IMR-90 (cell line): Measurements from ENCODE around the gene SIT1. TPM values are rescaled to one million over a fixed set of nuclear protein-coding genes. Genes with fewer than 3 reads are reported as not detected.

ENCODE experiments used
- ATAC-seq: fragments of 200-7000 bp; cut with Tn5 transposase; 2 replicates; pipeline ENCODE4 v1.9.1; 2020; ENCODE audit warnings: low read depth, mild to moderate bottlenecking, moderate library complexity
- BruUV-seq: library from RNA; stranded (reverse); fragments of 400-500 nt; replicated peaks from 2 replicates; lab custom pipeline; 2021; lab: Mats Ljungman, UMichigan
- CTCF ChIA-PET: fragments of 300-600 bp; formaldehyde crosslinking; extraction: SDS; loops from one replicate; lab custom pipeline; 2021; ENCODE audit warnings: antibody characterized with exemption; lab: Yijun Ruan, JAX
- POLR2A ChIA-PET: fragments of 300-600 bp; sonication (Branson Sonifier 250); formaldehyde crosslinking; loops from one replicate; lab custom pipeline; 2022; ENCODE audit warnings: antibody characterized with exemption; ENCODE audit not compliant: unreplicated experiment; lab: Charles Lee
- DNase-seq: peaks from one replicate; pipeline ENCODE4 v3.0.0; 2013
- H2AFZ ChIP-seq: replicated peaks from 2 replicates; pipeline ENCODE3; 2013; ENCODE audit warnings: low read length, mild to moderate bottlenecking; ENCODE audit not compliant: poor library complexity
- H2AK5ac ChIP-seq: 2 replicates; pipeline ENCODE4 v1.6.1; 2013; ENCODE audit warnings: low read depth, low read length, inconsistent platforms
- H2AK9ac ChIP-seq: replicated peaks from 2 replicates; pipeline ENCODE3; 2013; ENCODE audit warnings: mild to moderate bottlenecking, low read depth, low read length, moderate library complexity; ENCODE audit not compliant: poor library complexity
- H2BK120ac ChIP-seq: 2 replicates; pipeline ENCODE4 v1.6.1; 2013; ENCODE audit warnings: low read depth, low read length, inconsistent platforms
- H2BK15ac ChIP-seq: 3 replicates; pipeline ENCODE4 v1.6.1; 2013; ENCODE audit warnings: low read depth, low read length, inconsistent platforms
- H2BK20ac ChIP-seq: 2 replicates; pipeline ENCODE4 v1.6.1; 2013; ENCODE audit warnings: low read depth, mild to moderate bottlenecking, inconsistent platforms, low read length, moderate library complexity
- H2BK5ac ChIP-seq: 2 replicates; pipeline ENCODE4 v1.6.1; 2013; ENCODE audit warnings: mild to moderate bottlenecking, low read depth, low read length, inconsistent platforms; ENCODE audit not compliant: poor library complexity, severe bottlenecking
- H3K14ac ChIP-seq: replicated peaks from 2 replicates; pipeline ENCODE4 v1.6.1; 2013; ENCODE audit warnings: low read depth, low read length, inconsistent platforms
- H3K18ac ChIP-seq: 2 replicates; pipeline ENCODE4 v1.6.1; 2013; ENCODE audit warnings: low read depth, low read length, control low read depth
- H3K23ac ChIP-seq: 2 replicates; pipeline ENCODE4 v1.6.1; 2013; ENCODE audit warnings: low read depth, low read length, inconsistent platforms
- H3K27ac ChIP-seq: 2 replicates; pipeline ENCODE4 v1.5.1; 2013; ENCODE audit warnings: mild to moderate bottlenecking, control low read depth, low read length; ENCODE audit not compliant: insufficient read depth
- H3K27me3 ChIP-seq: 2 replicates; pipeline ENCODE4 v1.6.1; 2013; ENCODE audit warnings: low read length; ENCODE audit not compliant: control insufficient read depth, insufficient read depth
- H3K36me3 ChIP-seq: 2 replicates; pipeline ENCODE4 v1.6.1; 2013; ENCODE audit warnings: low read length, mixed read lengths; ENCODE audit not compliant: control insufficient read depth, insufficient read depth
- H3K4ac ChIP-seq: 2 replicates; pipeline ENCODE4 v1.6.1; 2013; ENCODE audit warnings: low read depth, low read length, inconsistent platforms
- H3K4me1 ChIP-seq: 2 replicates; pipeline ENCODE4 v1.6.1; 2013; ENCODE audit warnings: low read length, mixed read lengths; ENCODE audit not compliant: control insufficient read depth, insufficient read depth
- H3K4me2 ChIP-seq: 2 replicates; pipeline ENCODE4 v1.6.1; 2013; ENCODE audit warnings: low read depth, mild to moderate bottlenecking, control low read depth, low read length, moderate library complexity
- H3K4me3 ChIP-seq: 2 replicates; pipeline ENCODE4 v1.5.1; 2013; ENCODE audit warnings: low read depth, mild to moderate bottlenecking, control low read depth, low read length, moderate library complexity; ENCODE audit not compliant: insufficient read depth
- H3K56ac ChIP-seq: 2 replicates; pipeline ENCODE4 v1.6.1; 2013; ENCODE audit warnings: low read length, inconsistent platforms; ENCODE audit not compliant: insufficient read depth; ENCODE audit errors: extremely low read depth
- H3K79me1 ChIP-seq, 2 experiments: 2 replicates each; pipeline ENCODE4 v1.6.1; 2013; ENCODE audit warnings: low read length in 2 of 2, inconsistent platforms in 1 of 2, low read depth in 1 of 2
- H3K9ac ChIP-seq: 2 replicates; pipeline ENCODE4 v1.6.1; 2013; ENCODE audit warnings: low read depth, low read length, control low read depth
- H3K9me1 ChIP-seq: 2 replicates; pipeline ENCODE4 v1.6.1; 2013; ENCODE audit warnings: low read length, inconsistent platforms; ENCODE audit not compliant: insufficient read depth
- H3K9me3 ChIP-seq: 2 replicates; pipeline ENCODE4 v1.6.1; 2013; ENCODE audit warnings: low read length; ENCODE audit not compliant: control insufficient read depth, insufficient read depth
- H4K20me1 ChIP-seq: 2 replicates; pipeline ENCODE4 v1.6.1; 2013; ENCODE audit warnings: low read length, inconsistent platforms; ENCODE audit not compliant: insufficient read depth
- H4K5ac ChIP-seq: 2 replicates; pipeline ENCODE4 v1.6.1; 2013; ENCODE audit warnings: mild to moderate bottlenecking, low read depth, low read length, control low read depth
- H4K8ac ChIP-seq, 2 experiments: 2 replicates each; pipeline ENCODE4 v1.6.1; 2013; ENCODE audit warnings: low read depth in 2 of 2, low read length in 2 of 2, control low read depth in 1 of 2, inconsistent platforms in 1 of 2
- H4K91ac ChIP-seq: 2 replicates; pipeline ENCODE4 v1.6.1; 2013; ENCODE audit warnings: low read depth, low read length, inconsistent platforms; ENCODE audit not compliant: insufficient read depth
- BHLHE40 ChIP-seq: fragments of 150-350 bp; IDR thresholded peaks from 2 replicates; pipeline ENCODE4 v1.6.1; 2016; ENCODE audit warnings: mild to moderate bottlenecking, low read depth, low read length
- CEBPB ChIP-seq: IDR thresholded peaks from 2 replicates; pipeline ENCODE4 v1.6.1; 2012; ENCODE audit warnings: low read depth, low read length, improper control_type of control experiment
- CHD1 ChIP-seq: IDR thresholded peaks from 2 replicates; pipeline ENCODE4 v1.6.1; 2012; ENCODE audit warnings: low read depth, low read length, improper control_type of control experiment
- ELK1 ChIP-seq: fragments of 150-350 bp; IDR thresholded peaks from 2 replicates; pipeline ENCODE4 v1.6.1; 2016; ENCODE audit warnings: low read depth, mild to moderate bottlenecking, low read length, moderate library complexity, borderline replicate concordance
- FOS ChIP-seq: fragments of 150-350 bp; IDR thresholded peaks from 2 replicates; pipeline ENCODE4 v1.6.1; 2016; ENCODE audit warnings: low read depth, low read length
- MAFK ChIP-seq: IDR thresholded peaks from 2 replicates; pipeline ENCODE4 v1.6.1; 2012; ENCODE audit warnings: low read depth, low read length, improper control_type of control experiment
- MAZ ChIP-seq: IDR thresholded peaks from 2 replicates; pipeline ENCODE4 v1.6.1; 2012; ENCODE audit warnings: low read depth, mild to moderate bottlenecking, low read length, improper control_type of control experiment, moderate library complexity, borderline replicate concordance
- MXI1 ChIP-seq: IDR thresholded peaks from 2 replicates; pipeline ENCODE4 v1.6.1; 2012; ENCODE audit warnings: low read depth, mild to moderate bottlenecking, low read length, moderate library complexity, borderline replicate concordance
- NFE2L2 ChIP-seq: fragments of 150-350 bp; IDR thresholded peaks from 2 replicates; pipeline ENCODE4 v1.6.1; 2016; ENCODE audit warnings: low read depth, mild to moderate bottlenecking, low read length
- POLR2A ChIP-seq: IDR thresholded peaks from 2 replicates; pipeline ENCODE4 v1.6.1; 2012; ENCODE audit warnings: mild to moderate bottlenecking, low read depth, low read length
- RAD21 ChIP-seq: IDR thresholded peaks from 2 replicates; pipeline ENCODE4 v1.6.1; 2012; ENCODE audit warnings: low read length, improper control_type of control experiment
- RCOR1 ChIP-seq: IDR thresholded peaks from 2 replicates; pipeline ENCODE4 v1.6.1; 2012; ENCODE audit warnings: mild to moderate bottlenecking, low read length, improper control_type of control experiment; ENCODE audit not compliant: insufficient replicate concordance
- RFX5 ChIP-seq: IDR thresholded peaks from 2 replicates; pipeline ENCODE4 v1.8.0; 2012; ENCODE audit warnings: low read depth, mild to moderate bottlenecking, low read length, moderate library complexity
- SMC3 ChIP-seq: fragments of 150-350 bp; IDR thresholded peaks from 2 replicates; pipeline ENCODE4 v1.6.1; 2016; ENCODE audit warnings: low read depth, mild to moderate bottlenecking, antibody characterized with exemption, low read length, moderate library complexity
- WGBS, 2 experiments: methylation state at CpG; one replicate each; pipeline versions ENCODE4 v1.1.5 to v1.1.7; 2013; ENCODE audit warnings: missing lambda C conversion rate in 2 of 2; ENCODE audit not compliant: insufficient read length in 1 of 2; ENCODE audit errors: extremely low coverage in 2 of 2; 5-methylcytosine and 5-hydroxymethylcytosine counted together
- dilution Hi-C: fragments of 300-500 bp; cut with HindIII; formaldehyde crosslinking; loops from one replicate; pipeline ENCODE4 v1.14.3; 2018; ENCODE audit warnings: low sequenced_read_pairs; ENCODE audit not compliant: unreplicated experiment
- in situ Hi-C: fragments of 300-500 bp; cut with MboI; formaldehyde crosslinking; loops from 3 replicates; pipeline ENCODE4 v1.14.3; 2019; ENCODE audit warnings: low sequenced_read_pairs, inconsistent platforms, mixed read lengths
- intact Hi-C: fragments of 100-400 bp; cut with micrococcal nuclease; formaldehyde crosslinking; loops from 2 replicates; pipeline ENCODE4 v1.10.0; 2022
- polyA plus RNA-seq, 3 experiments: library from polyadenylated mRNA; depleted of rRNA; stranded (reverse); fragments of >200 nt; gene quantifications; 2 replicates each; pipeline ENCODE4 v1.2.3, GENCODE V29; 2012; ENCODE audit warnings: low replicate concordance in 1 of 3
- total RNA-seq: library from RNA; depleted of rRNA; stranded (reverse); fragments of >200 nt; gene quantifications from 2 replicates; pipeline ENCODE4 v1.2.3, GENCODE V29; 2012
- TF ChIP-seq, protein P1 (sequence below): fragments of 150-350 bp; IDR thresholded peaks from 2 replicates; pipeline ENCODE4 v1.6.1; 2017; ENCODE audit warnings: mild to moderate bottlenecking, antibody characterized with exemption, low read length, low read depth
- TF ChIP-seq, protein P2 (sequence below): conservative IDR thresholded peaks from 2 replicates; pipeline ENCODE4 v1.5.1; 2012; ENCODE audit warnings: mild to moderate bottlenecking, low read depth, low read length, improper control_type of control experiment

Gene SIT1
- total and polyA plus RNA-seq, 2 of the 4 experiments (the other 2 are of a cell fraction) = not detected

DNA sequence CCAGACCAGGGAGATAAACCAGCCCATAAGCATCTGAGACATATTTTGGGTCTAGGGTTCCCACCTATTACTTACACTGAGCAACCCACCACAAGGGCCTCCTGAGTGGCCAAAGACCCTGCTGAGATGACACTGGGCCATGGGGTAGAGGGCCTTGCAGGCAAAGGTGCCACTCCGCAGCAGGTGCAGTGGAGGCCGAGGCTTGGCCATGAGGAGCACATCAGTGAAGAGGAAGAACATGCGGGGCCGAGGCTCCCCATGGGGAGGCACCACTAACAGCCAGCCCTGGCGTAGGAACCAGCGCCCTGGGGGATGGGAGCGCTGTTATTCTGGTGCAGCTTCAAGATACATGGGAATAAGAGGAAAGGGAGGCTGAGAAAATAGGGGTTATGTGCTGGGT lies 11.7 kb upstream of the SIT1 start:
- 80% methylated on average over 1 of the region's 7 CpGs; no CpG with 5 or more reads in 1 of the 2 experiments for WGBS, 2 experiments
- peak overlapping the region; percentile 54; the same call in 1 of the 2 replicates for H2AK5ac ChIP-seq
- H3K36me3 ChIP-seq = peaks cover 11% of the 10 kb centered on the region
- dilution Hi-C loops = no loop called here
- ChIA-PET POLR2A (no interaction called here), CTCF (no interaction called here)
- H3K14ac ChIP-seq = no peak overlapping the region
- ATAC-seq (no peak), DNase-seq (no peak)
- H3K18ac ChIP-seq = no peak overlapping the region
- no peak overlapping the region for H3K4me2 ChIP-seq
- H4K20me1 ChIP-seq = peaks cover 3% of the 10 kb centered on the region; the same call in 1 of the 2 replicates
- no peak overlapping the region for H2AFZ ChIP-seq
- H3K27ac ChIP-seq = no peak overlapping the region
- H3K9me1 ChIP-seq = peaks cover 15% of the 10 kb centered on the region
- no peak overlapping the region for H3K9ac ChIP-seq
- no peak overlapping the region for H3K4ac ChIP-seq
- no peak overlapping the region for H2BK15ac ChIP-seq
- no peak overlapping the region; a peak in 1 of 4 replicates for H4K8ac ChIP-seq
- no peak for TF ChIP-seq CEBPB
- no peak for TF ChIP-seq RCOR1
- TF ChIP-seq, protein P1, sequence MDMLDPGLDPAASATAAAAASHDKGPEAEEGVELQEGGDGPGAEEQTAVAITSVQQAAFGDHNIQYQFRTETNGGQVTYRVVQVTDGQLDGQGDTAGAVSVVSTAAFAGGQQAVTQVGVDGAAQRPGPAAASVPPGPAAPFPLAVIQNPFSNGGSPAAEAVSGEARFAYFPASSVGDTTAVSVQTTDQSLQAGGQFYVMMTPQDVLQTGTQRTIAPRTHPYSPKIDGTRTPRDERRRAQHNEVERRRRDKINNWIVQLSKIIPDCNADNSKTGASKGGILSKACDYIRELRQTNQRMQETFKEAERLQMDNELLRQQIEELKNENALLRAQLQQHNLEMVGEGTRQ = no peak
- no peak for TF ChIP-seq NFE2L2
- no peak for TF ChIP-seq ELK1
- TF ChIP-seq, protein P2, sequence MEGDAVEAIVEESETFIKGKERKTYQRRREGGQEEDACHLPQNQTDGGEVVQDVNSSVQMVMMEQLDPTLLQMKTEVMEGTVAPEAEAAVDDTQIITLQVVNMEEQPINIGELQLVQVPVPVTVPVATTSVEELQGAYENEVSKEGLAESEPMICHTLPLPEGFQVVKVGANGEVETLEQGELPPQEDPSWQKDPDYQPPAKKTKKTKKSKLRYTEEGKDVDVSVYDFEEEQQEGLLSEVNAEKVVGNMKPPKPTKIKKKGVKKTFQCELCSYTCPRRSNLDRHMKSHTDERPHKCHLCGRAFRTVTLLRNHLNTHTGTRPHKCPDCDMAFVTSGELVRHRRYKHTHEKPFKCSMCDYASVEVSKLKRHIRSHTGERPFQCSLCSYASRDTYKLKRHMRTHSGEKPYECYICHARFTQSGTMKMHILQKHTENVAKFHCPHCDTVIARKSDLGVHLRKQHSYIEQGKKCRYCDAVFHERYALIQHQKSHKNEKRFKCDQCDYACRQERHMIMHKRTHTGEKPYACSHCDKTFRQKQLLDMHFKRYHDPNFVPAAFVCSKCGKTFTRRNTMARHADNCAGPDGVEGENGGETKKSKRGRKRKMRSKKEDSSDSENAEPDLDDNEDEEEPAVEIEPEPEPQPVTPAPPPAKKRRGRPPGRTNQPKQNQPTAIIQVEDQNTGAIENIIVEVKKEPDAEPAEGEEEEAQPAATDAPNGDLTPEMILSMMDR = no peak
- no peak for TF ChIP-seq CHD1
- TF ChIP-seq FOS = no peak
- TF ChIP-seq RAD21 = no peak
- TF ChIP-seq SMC3 = no peak
- TF ChIP-seq MAZ = no peak
- no peak for TF ChIP-seq RFX5
- no peak for TF ChIP-seq POLR2A
- no peak for TF ChIP-seq MAFK
- no peak for TF ChIP-seq BHLHE40
- no peak for TF ChIP-seq MXI1
- H3K4me1 ChIP-seq = peaks cover 15% of the 10 kb centered on the region
- no peak overlapping the region for H2BK120ac ChIP-seq
- BruUV-seq = no TSS peak
- in situ Hi-C loops = no loop called here
- no peaks in the 10 kb centered on the region for H3K9me3 ChIP-seq
- H2BK5ac ChIP-seq = no peak overlapping the region
- no peaks in the 10 kb centered on the region for H3K27me3 ChIP-seq
- no peak overlapping the region for H2AK9ac ChIP-seq
- H2BK20ac ChIP-seq = no peak overlapping the region
- H4K91ac ChIP-seq = no peak overlapping the region
- no peak overlapping the region for H3K56ac ChIP-seq
- no peak overlapping the region for H3K23ac ChIP-seq
- no peak overlapping the region for H3K4me3 ChIP-seq
- intact Hi-C loops = no loop called here
- peaks cover 30 to 65% of the 10 kb centered on the region in 2 experiments; a peak in 3 of 4 replicates for H3K79me1 ChIP-seq
- H4K5ac ChIP-seq = no peak overlapping the region
